CD4-positive, alpha-beta T cell (primary cell): ENCODE results near the gene NOS1AP. TPM values are rescaled to one million over a fixed set of nuclear protein-coding genes. Genes with fewer than 3 reads are reported as not detected.

Source experiments
- ATAC-seq: fragments of 200-7000 bp; cut with Tn5 transposase; one replicate; pipeline ENCODE4 v1.10.0; 2022; ENCODE audit warnings: mild to moderate bottlenecking; ENCODE audit not compliant: poor library complexity
- CTCF ChIA-PET: fragments of 350-600 bp; sonication (Branson Sonifier 250); formaldehyde crosslinking; loops from one replicate; lab custom pipeline; 2021; ENCODE audit warnings: antibody characterized with exemption, inconsistent platforms; lab: Charles Lee
- POLR2A ChIA-PET: fragments of 350-600 bp; sonication (Branson Sonifier 250); formaldehyde crosslinking; loops from one replicate; lab custom pipeline; 2021; ENCODE audit warnings: antibody characterized with exemption, inconsistent platforms; lab: Charles Lee
- DNase-seq, 14 experiments: peaks; one replicate each; pipeline ENCODE4 v3.0.0-alpha.2; 2013 to 2020; ENCODE audit warnings: mixed read lengths in 2 of 14
- H3K27ac ChIP-seq, 2 donors: one replicate each; pipeline versions ENCODE4 v1.5.1 to v1.7.0; 2013; ENCODE audit warnings: low read length in 2 of 2, low read depth in 1 of 2, mild to moderate bottlenecking in 1 of 2
- H3K27me3 ChIP-seq, 2 experiments: 1 replicate in 1 of 2; 2 replicates in 1 of 2; pipeline versions ENCODE4 v1.6.1 to v1.7.0; 2013; ENCODE audit warnings: low read length in 2 of 2, control low read depth in 1 of 2, mild to moderate bottlenecking in 1 of 2, moderate library complexity in 1 of 2; ENCODE audit not compliant: insufficient read depth in 2 of 2, control insufficient read depth in 1 of 2
- H3K36me3 ChIP-seq: one replicate; pipeline ENCODE4 v1.6.1; 2013; ENCODE audit warnings: low read length, control low read depth; ENCODE audit not compliant: insufficient read depth
- H3K4me1 ChIP-seq: one replicate; pipeline ENCODE4 v1.6.1; 2013; ENCODE audit warnings: low read length, control low read depth; ENCODE audit not compliant: insufficient read depth
- H3K4me3 ChIP-seq: one replicate; pipeline ENCODE4 v1.5.1; 2013; ENCODE audit warnings: mild to moderate bottlenecking, low read length, moderate library complexity
- H3K9me3 ChIP-seq, 2 experiments: 1 replicate in 1 of 2; 2 replicates in 1 of 2; pipeline versions ENCODE4 v1.6.1 to v1.7.0; 2013; ENCODE audit warnings: low read length in 2 of 2, mild to moderate bottlenecking in 2 of 2, control low read depth in 1 of 2, moderate library complexity in 1 of 2; ENCODE audit not compliant: control insufficient read depth in 1 of 2, insufficient read depth in 1 of 2
- H3K27ac Mint-ChIP-seq: one replicate; pipeline ENCODE4 v1.8.0; 2020; ENCODE audit warnings: mixed read lengths
- H3K27me3 Mint-ChIP-seq: one replicate; pipeline ENCODE4 v1.8.0; 2021; ENCODE audit warnings: mixed read lengths
- H3K36me3 Mint-ChIP-seq: one replicate; pipeline ENCODE4 v1.8.0; 2021; ENCODE audit warnings: low read depth, mixed read lengths
- H3K4me1 Mint-ChIP-seq: one replicate; pipeline ENCODE4 v1.8.0; 2021; ENCODE audit warnings: low read depth, mixed read lengths
- H3K4me3 Mint-ChIP-seq: one replicate; pipeline ENCODE4 v1.8.0; 2020; ENCODE audit warnings: mild to moderate bottlenecking, mixed read lengths
- H3K9me3 Mint-ChIP-seq: one replicate; pipeline ENCODE4 v1.8.0; 2020; ENCODE audit warnings: mixed read lengths
- intact Hi-C, 2 experiments: fragments of 100-400 bp; cut with DNase I in 1 of 2; cut with micrococcal nuclease in 1 of 2; formaldehyde crosslinking; loops; one replicate each; pipeline versions ENCODE4 v1.15.1 to v1.9.0; 2023 to 2025; cut with DNase I, micrococcal nuclease
- total RNA-seq, 174 experiments: library from RNA in 2 of 174; stranded (reverse) in 2 of 174; gene quantifications; one replicate each; pipeline ENCODE4 v1.2.3 and lab custom pipeline; 2021 to 2026
- TF ChIP-seq, protein P1 (sequence below): fragments of 200-600 bp; IDR thresholded peaks from one replicate; pipeline ENCODE4 v1.8.0; 2022; ENCODE audit warnings: antibody characterized with exemption, mild to moderate bottlenecking

NOS1AP gene
- total RNA-seq, 2 experiments from 2014 or later: not detected

DNA sequence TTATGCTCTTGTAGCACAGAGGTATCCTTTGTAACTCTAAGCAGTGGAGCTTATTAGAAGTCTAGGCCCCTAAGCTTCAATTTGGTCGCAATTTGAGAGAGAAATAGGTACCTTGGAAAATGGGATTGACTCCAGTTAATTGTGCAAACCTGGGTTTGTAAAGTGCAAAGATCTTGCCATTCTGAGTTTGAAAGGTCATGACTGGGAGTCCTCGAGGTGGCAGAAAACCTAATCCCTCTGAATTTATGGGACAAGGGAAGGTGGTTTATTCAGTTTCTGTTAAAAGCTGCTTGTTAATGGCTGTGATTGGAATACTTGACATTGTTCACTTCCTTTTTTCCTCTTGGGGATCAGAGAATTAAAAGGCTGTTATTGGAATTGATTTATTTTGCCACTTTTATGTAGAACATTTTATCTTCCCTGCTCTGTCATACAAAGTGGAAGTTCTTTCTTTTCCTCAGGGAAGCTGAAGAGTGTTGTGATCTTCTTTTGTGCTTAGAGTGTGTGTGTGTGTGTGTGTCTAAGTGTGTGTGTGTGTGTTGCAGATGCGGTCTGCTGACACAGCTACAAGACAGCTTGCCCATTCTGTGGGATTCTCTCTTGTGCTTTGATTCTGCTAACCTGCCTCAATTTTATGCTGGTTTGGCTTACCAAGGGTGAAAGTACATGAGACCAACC, 162.7 kb downstream of the NOS1AP start:
- TF ChIP-seq, protein P1, sequence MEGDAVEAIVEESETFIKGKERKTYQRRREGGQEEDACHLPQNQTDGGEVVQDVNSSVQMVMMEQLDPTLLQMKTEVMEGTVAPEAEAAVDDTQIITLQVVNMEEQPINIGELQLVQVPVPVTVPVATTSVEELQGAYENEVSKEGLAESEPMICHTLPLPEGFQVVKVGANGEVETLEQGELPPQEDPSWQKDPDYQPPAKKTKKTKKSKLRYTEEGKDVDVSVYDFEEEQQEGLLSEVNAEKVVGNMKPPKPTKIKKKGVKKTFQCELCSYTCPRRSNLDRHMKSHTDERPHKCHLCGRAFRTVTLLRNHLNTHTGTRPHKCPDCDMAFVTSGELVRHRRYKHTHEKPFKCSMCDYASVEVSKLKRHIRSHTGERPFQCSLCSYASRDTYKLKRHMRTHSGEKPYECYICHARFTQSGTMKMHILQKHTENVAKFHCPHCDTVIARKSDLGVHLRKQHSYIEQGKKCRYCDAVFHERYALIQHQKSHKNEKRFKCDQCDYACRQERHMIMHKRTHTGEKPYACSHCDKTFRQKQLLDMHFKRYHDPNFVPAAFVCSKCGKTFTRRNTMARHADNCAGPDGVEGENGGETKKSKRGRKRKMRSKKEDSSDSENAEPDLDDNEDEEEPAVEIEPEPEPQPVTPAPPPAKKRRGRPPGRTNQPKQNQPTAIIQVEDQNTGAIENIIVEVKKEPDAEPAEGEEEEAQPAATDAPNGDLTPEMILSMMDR: no peak
- no peak overlapping the region for H3K4me3 ChIP-seq
- H3K4me3 Mint-ChIP-seq: no peak overlapping the region
- no peaks in the 10 kb centered on the region for H3K36me3 Mint-ChIP-seq
- peaks cover 29% of the 10 kb centered on the region for H3K27me3 Mint-ChIP-seq
- ChIA-PET POLR2A (no interaction called here), CTCF (no interaction called here)
- H3K27me3 ChIP-seq: no peaks in the 10 kb centered on the region
- no peak overlapping the region for H3K27ac ChIP-seq
- no peaks in the 10 kb centered on the region for H3K9me3 ChIP-seq
- ATAC-seq: no peak
- no peak overlapping the region for H3K27ac Mint-ChIP-seq
- intact Hi-C loops: no loop called here
- no peaks in the 10 kb centered on the region for H3K4me1 Mint-ChIP-seq
- no peaks in the 10 kb centered on the region for H3K36me3 ChIP-seq
- no peaks in the 10 kb centered on the region for H3K4me1 ChIP-seq
- no peak for DNase-seq
- no peaks in the 10 kb centered on the region for H3K9me3 Mint-ChIP-seq

DNA sequence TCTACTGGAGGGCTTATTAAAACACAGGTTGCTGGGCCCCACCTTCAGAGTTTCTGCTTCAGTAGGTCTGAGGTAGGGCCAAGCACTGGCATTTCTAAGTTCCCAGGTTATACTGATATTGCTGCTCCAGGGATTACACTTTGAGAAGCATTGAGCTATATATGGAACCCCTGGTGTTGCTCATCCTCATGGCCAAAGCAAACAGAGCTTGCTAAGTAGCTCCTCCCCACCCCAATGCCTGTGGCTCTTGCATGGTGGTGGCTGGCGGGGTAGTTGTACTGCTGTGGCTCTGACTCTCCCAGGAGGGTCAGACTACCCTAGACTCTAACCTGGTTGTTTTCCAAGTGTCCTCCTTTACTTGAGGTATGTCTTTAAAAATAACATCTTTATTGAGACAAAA, 163.6 kb downstream of the NOS1AP start:
- Mint-ChIP-seq H3K4me1 (no peaks in the 10 kb centered on the region), H3K27ac (no peak overlapping the region), H3K27me3 (peaks cover 38% of the 10 kb centered on the region), H3K4me3 (no peak overlapping the region), H3K36me3 (no peaks in the 10 kb centered on the region), H3K9me3 (no peaks in the 10 kb centered on the region)
- no peak for DNase-seq
- ChIA-PET CTCF (no interaction called here), POLR2A (no interaction called here)
- TF ChIP-seq, protein P1: no peak
- Histone ChIP-seq H3K36me3 (no peaks in the 10 kb centered on the region), H3K27ac (no peak overlapping the region), H3K27me3 (peaks cover 0 to 6% of the 10 kb centered on the region in 2 experiments), H3K9me3 (no peaks in the 10 kb centered on the region), H3K4me1 (no peaks in the 10 kb centered on the region), H3K4me3 (no peak overlapping the region)
- ATAC-seq: no peak
- intact Hi-C loops: no loop called here

DNA sequence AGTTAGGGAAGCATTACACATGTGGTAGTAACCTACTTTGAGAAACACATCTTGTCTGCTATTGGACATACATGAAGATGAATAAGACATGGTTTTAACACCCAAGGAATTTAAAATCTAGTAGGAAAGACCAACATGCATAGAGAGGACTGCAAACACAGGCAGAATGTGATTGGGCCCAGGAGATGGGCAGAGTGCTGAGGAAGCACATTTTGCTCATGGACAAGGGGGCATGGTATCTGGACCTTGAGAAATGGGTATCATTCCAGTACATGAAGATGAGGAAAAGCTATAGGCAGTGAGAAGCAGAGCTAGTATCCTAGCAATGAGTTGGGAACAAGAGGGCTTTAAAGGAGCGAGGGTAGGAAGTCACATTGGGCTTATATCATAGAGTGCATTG, 164.4 kb downstream of the NOS1AP start:
- no peak for ATAC-seq
- H3K27ac Mint-ChIP-seq: no peak overlapping the region
- Histone ChIP-seq H3K4me3 (no peak overlapping the region), H3K36me3 (no peaks in the 10 kb centered on the region), H3K4me1 (no peaks in the 10 kb centered on the region), H3K27ac (no peak overlapping the region), H3K27me3 (peaks cover 0 to 6% of the 10 kb centered on the region in 2 experiments), H3K9me3 (no peaks in the 10 kb centered on the region)
- no peaks in the 10 kb centered on the region for H3K4me1 Mint-ChIP-seq
- peaks cover 40% of the 10 kb centered on the region for H3K27me3 Mint-ChIP-seq
- no peak for DNase-seq
- CTCF ChIA-PET: no interaction called here
- H3K36me3 Mint-ChIP-seq: no peaks in the 10 kb centered on the region
- no peak overlapping the region for H3K4me3 Mint-ChIP-seq
- TF ChIP-seq, protein P1: no peak
- intact Hi-C loops: no loop called here
- POLR2A ChIA-PET: no interaction called here
- H3K9me3 Mint-ChIP-seq: no peaks in the 10 kb centered on the region
